Cardiac fibroblast (primary cell): ENCODE results near the gene SMIM5.

ENCODE experiments used
- DNase-seq, 2 donors: peaks; one replicate each; pipeline versions ENCODE4 v3.0.0 to v3.0.0-alpha.2; 2010; ENCODE audit warnings: low read depth in 2 of 2
- H3K4me3 ChIP-seq, 2 donors: replicated peaks in 1 of 2; 1 replicate in 1 of 2; 2 replicates in 1 of 2; pipeline ENCODE4 v1.5.1; 2011; ENCODE audit warnings: low read depth in 2 of 2, low read length in 2 of 2, mild to moderate bottlenecking in 2 of 2, moderate library complexity in 1 of 2
- CTCF ChIP-seq: IDR thresholded peaks from one replicate; pipeline ENCODE4 v1.5.1; 2011; ENCODE audit warnings: low read depth, mild to moderate bottlenecking, low read length, inconsistent platforms

Gene SMIM5

DNA sequence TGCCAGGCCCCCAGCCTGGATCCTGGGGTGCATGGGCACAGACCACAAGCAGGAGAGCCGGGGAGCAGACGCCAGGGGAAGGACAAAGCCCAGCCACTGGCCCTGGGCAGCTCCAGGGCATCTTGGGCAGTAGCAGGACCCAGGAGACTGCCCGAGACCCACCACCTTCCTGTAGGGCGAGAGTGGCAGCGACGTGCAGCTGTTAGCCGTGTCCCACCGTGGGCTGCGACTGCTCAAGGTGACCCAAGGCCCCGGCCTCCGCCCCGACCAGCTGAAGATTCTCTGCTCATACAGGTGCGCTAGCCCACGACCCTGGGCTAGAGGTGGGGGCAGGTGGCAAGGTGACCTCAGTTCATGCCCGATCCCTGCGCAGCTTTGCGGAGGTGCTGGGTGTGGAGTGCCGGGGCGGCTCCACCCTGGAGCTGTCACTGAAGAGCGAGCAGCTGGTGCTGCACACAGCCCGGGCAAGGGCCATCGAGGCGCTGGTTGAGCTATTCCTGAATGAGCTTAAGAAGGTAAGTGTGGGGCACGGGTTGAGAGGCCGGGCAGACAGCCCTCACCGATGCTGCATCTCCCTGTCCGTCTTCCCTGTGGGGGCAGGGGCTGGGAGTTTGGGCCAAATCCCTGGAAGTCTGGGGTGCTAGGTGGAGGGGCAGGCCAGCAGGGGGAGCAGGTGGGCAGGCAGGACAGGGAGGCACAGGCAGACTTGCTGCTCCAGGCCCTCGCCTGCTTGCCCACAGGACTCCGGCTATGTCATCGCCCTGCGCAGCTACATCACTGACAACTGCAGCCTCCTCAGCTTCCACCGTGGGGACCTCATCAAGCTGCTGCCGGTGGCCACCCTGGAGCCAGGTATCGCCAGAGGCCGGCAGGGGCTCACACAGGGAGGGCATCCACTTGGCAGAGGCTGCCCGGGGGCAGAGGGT is 13.5 kb upstream of the SMIM5 start:
- H3K4me3 ChIP-seq, result no peak overlapping the region
- DNase-seq, result peak; percentile 35 to 43
- TF ChIP-seq CTCF, result peak; percentile 52

DNA sequence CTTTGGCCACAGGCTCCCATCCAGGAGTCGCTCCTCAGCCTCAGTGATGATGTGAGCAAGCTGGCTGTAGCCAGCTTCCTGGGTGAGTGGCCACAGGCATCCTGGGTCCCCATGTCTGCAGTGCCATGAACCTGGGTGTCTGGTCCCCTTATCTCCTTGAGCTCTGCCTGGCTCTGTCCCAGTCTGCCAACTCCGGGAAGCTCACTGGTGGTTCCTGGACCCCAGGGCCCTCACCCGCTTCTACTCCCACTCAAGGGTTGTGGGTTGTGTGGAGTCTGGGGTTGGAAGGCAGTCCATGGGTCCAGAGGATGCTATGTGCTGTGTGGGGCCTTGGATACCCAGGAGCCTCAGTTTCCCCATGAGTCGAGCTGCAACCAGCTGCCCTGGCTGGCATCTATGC is 11.7 kb upstream of the SMIM5 start:
- no peak overlapping the region for H3K4me3 ChIP-seq
- no peak for DNase-seq
- no peak for TF ChIP-seq CTCF

- DNase-seq, result no peak
- H3K4me3 ChIP-seq, result no peak overlapping the region
- no peak for TF ChIP-seq CTCF
Observed at GRCh38 chr17:75622076-75622475, 11.2 kb upstream of the SMIM5 start.

DNA sequence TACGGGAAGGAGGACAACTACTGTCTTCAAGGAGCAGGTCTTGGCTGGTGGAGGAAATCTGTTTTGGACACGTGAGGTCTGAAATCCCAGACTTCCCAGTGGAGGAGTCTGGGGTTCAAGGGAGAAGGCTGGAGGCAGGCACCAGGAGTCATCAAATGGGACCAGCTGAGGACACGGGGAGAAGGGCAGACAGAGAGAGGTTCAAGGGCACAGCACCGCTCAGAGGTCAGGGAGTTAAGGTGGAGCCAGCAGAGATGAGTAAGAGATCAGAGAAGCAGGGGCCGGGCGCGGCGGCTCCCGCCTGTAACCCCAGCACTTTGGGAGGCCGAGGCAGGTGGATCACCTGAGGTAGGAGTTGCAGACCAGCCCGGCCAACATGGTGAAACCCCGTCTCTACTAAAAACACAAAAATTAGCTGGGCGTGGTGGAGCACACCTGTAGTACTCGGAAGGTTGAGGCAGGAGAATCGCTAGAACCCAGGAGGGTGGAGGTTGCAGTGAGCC is 10.4 kb upstream of the SMIM5 start:
- no peak for TF ChIP-seq CTCF
- DNase-seq, result no peak
- H3K4me3 ChIP-seq, result no peak overlapping the region

GRCh38 chr17:75623386-75623785 is 9.8 kb upstream of the SMIM5 start:
- DNase-seq, result no peak
- TF ChIP-seq CTCF, result no peak
- H3K4me3 ChIP-seq, result no peak overlapping the region

GRCh38 chr17:75624021-75624420 is 9.2 kb upstream of the SMIM5 start:
- DNase-seq, result no peak
- no peak for TF ChIP-seq CTCF
- H3K4me3 ChIP-seq, result no peak overlapping the region
